Neural cell (in vitro differentiated cells): Measurements from ENCODE around the gene P2RX1.

Experiments used
- CTCF ChIP-seq: fragments of 450-650 bp; IDR thresholded peaks from 2 replicates; pipeline ENCODE4 v1.5.1; 2014; ENCODE audit warnings: antibody characterized with exemption, mild to moderate bottlenecking, moderate library complexity; ENCODE audit not compliant: poor library complexity, severe bottlenecking
- EP300 ChIP-seq: fragments of 450-650 bp; conservative IDR thresholded peaks from 2 replicates; pipeline ENCODE4 v1.6.1; 2014; ENCODE audit warnings: antibody characterized with exemption, mild to moderate bottlenecking, moderate library complexity; ENCODE audit not compliant: poor library complexity, severe bottlenecking
- EZH2 ChIP-seq: fragments of 200-600, 300-800 bp; shearing (Covaris generic), sonication (generic); IDR thresholded peaks from 2 replicates; pipeline ENCODE4 v1.6.1; 2014; ENCODE audit warnings: antibody characterized with exemption, low read length, borderline replicate concordance, mild to moderate bottlenecking; ENCODE audit not compliant: insufficient read depth, poor library complexity, severe bottlenecking
- MXI1 ChIP-seq: fragments of 450-650 bp; conservative IDR thresholded peaks from 2 replicates; pipeline ENCODE4 v1.6.1; 2014; ENCODE audit warnings: antibody characterized with exemption, mild to moderate bottlenecking; ENCODE audit not compliant: poor library complexity, severe bottlenecking
- POLR2AphosphoS5 ChIP-seq: IDR thresholded peaks from 2 replicates; pipeline ENCODE4 v1.6.1; 2012
- RAD21 ChIP-seq: fragments of 450-650 bp; conservative IDR thresholded peaks from 2 replicates; pipeline ENCODE4 v1.6.1; 2014; ENCODE audit warnings: antibody characterized with exemption, mild to moderate bottlenecking, moderate library complexity
- REST ChIP-seq: IDR thresholded peaks from 2 replicates; pipeline ENCODE4 v1.6.1; 2012; ENCODE audit warnings: borderline replicate concordance
- SMC3 ChIP-seq: fragments of 450-650 bp; conservative IDR thresholded peaks from 2 replicates; pipeline ENCODE4 v1.6.1; 2014; ENCODE audit warnings: antibody characterized with exemption, mild to moderate bottlenecking, moderate library complexity; ENCODE audit not compliant: poor library complexity
- TAF1 ChIP-seq: IDR thresholded peaks from 2 replicates; pipeline ENCODE4 v1.6.1; 2012; ENCODE audit warnings: low read depth

DNA sequence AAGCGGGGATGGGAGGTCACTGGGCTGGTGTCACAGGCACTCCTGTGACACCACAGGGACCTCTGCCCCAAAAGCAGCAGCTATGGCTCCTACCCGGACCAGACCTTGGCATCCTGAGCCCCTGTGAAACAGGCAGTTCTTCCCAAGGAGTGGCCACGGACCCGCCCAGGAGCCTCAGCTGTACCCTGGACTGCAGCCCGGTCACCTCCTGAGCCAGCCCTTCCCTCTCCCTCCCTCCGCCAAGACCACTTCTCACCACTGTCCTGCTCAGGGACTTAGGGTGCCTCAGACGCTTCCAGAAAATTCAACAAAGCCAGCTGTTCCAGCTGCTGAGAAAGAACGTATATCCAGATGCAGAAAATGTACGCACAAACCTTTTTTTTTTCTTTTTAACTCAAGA, 56.3 kb downstream of the P2RX1 start:
- no peak for TF ChIP-seq CTCF
- TF ChIP-seq SMC3: no peak
- TF ChIP-seq EZH2: no peak
- no peak for TF ChIP-seq POLR2AphosphoS5
- TF ChIP-seq MXI1: no peak
- no peak for TF ChIP-seq EP300
- no peak for TF ChIP-seq REST
- TF ChIP-seq RAD21: no peak
- TF ChIP-seq TAF1: no peak
